Kidney (tissue), 14 donors: Measurements from ENCODE around the gene APH1B. TPM values are rescaled to one million over a fixed set of nuclear protein-coding genes. Genes with fewer than 3 reads are reported as not detected.
"Not testable (repeated sequence)": the region's sequence is repeated elsewhere in the genome, so short reads cannot be mapped to it uniquely, and the experiment has no call there.

Experiments
- DNase-seq, 5 donors: peaks; one replicate each; pipeline ENCODE4 v3.0.0-alpha.2; 2013 to 2020
- FAIRE-seq: peaks from 2 replicates; lab custom pipeline; 2012; peaks lifted over from hg19 to GRCh38; lab: Jason Lieb, UNC
- H3K27ac ChIP-seq, 2 donors: one replicate each; pipeline ENCODE4 v1.7.0; 2013; ENCODE audit warnings: low read depth in 2 of 2, low read length in 2 of 2, inconsistent platforms in 1 of 2
- H3K27me3 ChIP-seq: one replicate; pipeline ENCODE4 v1.7.1; 2013; ENCODE audit warnings: low read length, inconsistent platforms; ENCODE audit not compliant: control insufficient read depth, insufficient read depth
- H3K36me3 ChIP-seq, 3 donors: one replicate each; pipeline versions ENCODE4 v1.7.0 to v1.7.1; 2013; ENCODE audit warnings: low read length in 3 of 3, control low read depth in 1 of 3, inconsistent platforms in 1 of 3; ENCODE audit not compliant: insufficient read depth in 3 of 3, control insufficient read depth in 2 of 3
- H3K4me1 ChIP-seq, 3 donors: one replicate each; pipeline versions ENCODE4 v1.7.0 to v1.7.1; 2013; ENCODE audit warnings: low read length in 3 of 3, inconsistent platforms in 1 of 3, low read depth in 1 of 3; ENCODE audit not compliant: control insufficient read depth in 2 of 3, insufficient read depth in 2 of 3
- H3K4me3 ChIP-seq, 3 donors: one replicate each; pipeline versions ENCODE4 v1.7.0 to v1.8.1; 2013; ENCODE audit warnings: low read length in 3 of 3, control low read depth in 1 of 3, inconsistent platforms in 1 of 3
- H3K9ac ChIP-seq, 3 donors: one replicate each; pipeline versions ENCODE4 v1.7.0 to v1.7.1; 2013; ENCODE audit warnings: low read length in 3 of 3, control low read depth in 1 of 3, inconsistent platforms in 1 of 3
- H3K9me3 ChIP-seq, 3 donors: one replicate each; pipeline versions ENCODE4 v1.7.0 to v1.7.1; 2013; ENCODE audit warnings: low read length in 3 of 3, control low read depth in 1 of 3, inconsistent platforms in 1 of 3; ENCODE audit not compliant: control insufficient read depth in 2 of 3, insufficient read depth in 1 of 3
- intact Hi-C: fragments of 100-400 bp; cut with DNase I; formaldehyde crosslinking; loops from one replicate; pipeline ENCODE4 v1.11.1; 2022
- polyA plus RNA-seq: library from polyadenylated mRNA; stranded (reverse); fragments of 350-450 nt; fragmentation: Illumina TruSeq; extraction: RNeasy Lipid Tissue Mini Kit (QIAGEN cat#74804); gene quantifications from one replicate; pipeline ENCODE4 v1.2.3, GENCODE V29; 2014; ENCODE audit warnings: low read depth, low replicate concordance; ENCODE audit not compliant: insufficient read depth
- total RNA-seq: library from RNA; stranded (reverse); fragmentation: NEBNext Ultra II Directional; extraction: Animal tissue kit (Norgen Biotek cat#: 25700); gene quantifications from one replicate; pipeline ENCODE4 v1.2.1, GENCODE V29; 2021
- TF ChIP-seq, protein P1 (sequence below): IDR thresholded peaks from 3 replicates; pipeline ENCODE4 v1.5.1; 2012; ENCODE audit warnings: mild to moderate bottlenecking, moderate library complexity, borderline replicate concordance; ENCODE audit not compliant: insufficient read depth; ENCODE audit errors: extremely low read depth
- donor health status: control.
- donor health status: control.
- donor health status: control.
- donor health status: control.
- donor health status: control.
- donor health status: DM: yes; HTN: yes; CAD: no.
- donor health status: Normal renal cell carcinoma (clear cell type).

APH1B gene
- total and polyA plus RNA-seq, 2 donors from 2014 or later, result 12.3 to 22.4 TPM

DNA sequence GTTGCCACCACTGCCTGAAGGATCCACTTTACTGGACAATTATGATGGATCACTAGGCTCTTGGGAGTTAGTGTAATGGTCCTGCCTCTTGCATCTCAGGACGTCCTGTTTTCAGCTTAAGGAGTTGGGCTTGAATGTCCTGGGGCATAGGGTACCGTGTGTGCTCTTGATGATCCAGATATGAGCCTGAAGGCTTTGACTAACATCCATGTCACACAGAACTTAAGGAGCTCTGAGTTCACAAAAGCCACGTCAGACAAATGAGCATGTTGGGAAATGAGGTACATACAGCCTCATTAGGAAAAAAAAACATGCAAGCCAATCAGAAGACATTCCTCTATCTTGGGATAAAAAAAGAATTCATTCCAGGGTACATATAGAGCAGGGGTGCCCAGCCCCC, 63.5 kb downstream of the APH1B start:
- H3K27me3 ChIP-seq, result no peaks in the 10 kb centered on the region
- no peaks in the 10 kb centered on the region for H3K9me3 ChIP-seq
- peaks cover 0 to 12% (median 6%) of the 10 kb centered on the region in 3 donors for H3K4me1 ChIP-seq
- no peak overlapping the region for H3K9ac ChIP-seq
- no peak overlapping the region for H3K4me3 ChIP-seq
- FAIRE-seq, result no peak
- intact Hi-C loops, result no loop called here
- TF ChIP-seq, protein P1, sequence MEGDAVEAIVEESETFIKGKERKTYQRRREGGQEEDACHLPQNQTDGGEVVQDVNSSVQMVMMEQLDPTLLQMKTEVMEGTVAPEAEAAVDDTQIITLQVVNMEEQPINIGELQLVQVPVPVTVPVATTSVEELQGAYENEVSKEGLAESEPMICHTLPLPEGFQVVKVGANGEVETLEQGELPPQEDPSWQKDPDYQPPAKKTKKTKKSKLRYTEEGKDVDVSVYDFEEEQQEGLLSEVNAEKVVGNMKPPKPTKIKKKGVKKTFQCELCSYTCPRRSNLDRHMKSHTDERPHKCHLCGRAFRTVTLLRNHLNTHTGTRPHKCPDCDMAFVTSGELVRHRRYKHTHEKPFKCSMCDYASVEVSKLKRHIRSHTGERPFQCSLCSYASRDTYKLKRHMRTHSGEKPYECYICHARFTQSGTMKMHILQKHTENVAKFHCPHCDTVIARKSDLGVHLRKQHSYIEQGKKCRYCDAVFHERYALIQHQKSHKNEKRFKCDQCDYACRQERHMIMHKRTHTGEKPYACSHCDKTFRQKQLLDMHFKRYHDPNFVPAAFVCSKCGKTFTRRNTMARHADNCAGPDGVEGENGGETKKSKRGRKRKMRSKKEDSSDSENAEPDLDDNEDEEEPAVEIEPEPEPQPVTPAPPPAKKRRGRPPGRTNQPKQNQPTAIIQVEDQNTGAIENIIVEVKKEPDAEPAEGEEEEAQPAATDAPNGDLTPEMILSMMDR, result no peak
- no peak overlapping the region for H3K27ac ChIP-seq
- DNase-seq, result no peak
- peaks cover 0 to 63% (median 16%) of the 10 kb centered on the region in 3 donors for H3K36me3 ChIP-seq

DNA sequence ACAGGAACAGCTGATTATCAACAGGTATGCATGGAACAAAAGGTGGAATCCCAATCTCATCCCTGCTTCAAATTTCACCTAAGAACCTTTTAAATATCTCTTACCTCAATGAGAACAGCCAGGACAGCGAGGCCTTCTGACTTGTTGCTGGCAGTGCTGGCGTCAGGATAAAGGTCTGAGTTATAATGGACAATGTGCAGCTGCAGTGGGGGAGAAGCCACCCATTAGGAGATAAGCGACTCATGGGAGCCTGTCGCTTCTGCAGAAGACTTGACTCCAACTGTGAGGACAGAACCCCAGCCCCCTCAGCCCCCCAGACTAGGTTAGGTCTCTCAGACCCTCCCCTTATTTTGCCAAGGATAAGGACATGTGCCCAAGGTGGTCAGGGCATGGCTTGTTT, 64.5 kb downstream of the APH1B start:
- intact Hi-C loops, result no loop called here
- no peak overlapping the region for H3K9ac ChIP-seq
- no peak overlapping the region for H3K27ac ChIP-seq
- H3K36me3 ChIP-seq, result peaks cover 0 to 56% (median 16%) of the 10 kb centered on the region in 3 donors
- no peak for FAIRE-seq
- no peaks in the 10 kb centered on the region for H3K27me3 ChIP-seq
- TF ChIP-seq, protein P1, result no peak
- peaks cover 0 to 12% (median 10%) of the 10 kb centered on the region in 3 donors for H3K4me1 ChIP-seq
- H3K4me3 ChIP-seq, result no peak overlapping the region
- DNase-seq, result no peak
- no peaks in the 10 kb centered on the region for H3K9me3 ChIP-seq

DNA sequence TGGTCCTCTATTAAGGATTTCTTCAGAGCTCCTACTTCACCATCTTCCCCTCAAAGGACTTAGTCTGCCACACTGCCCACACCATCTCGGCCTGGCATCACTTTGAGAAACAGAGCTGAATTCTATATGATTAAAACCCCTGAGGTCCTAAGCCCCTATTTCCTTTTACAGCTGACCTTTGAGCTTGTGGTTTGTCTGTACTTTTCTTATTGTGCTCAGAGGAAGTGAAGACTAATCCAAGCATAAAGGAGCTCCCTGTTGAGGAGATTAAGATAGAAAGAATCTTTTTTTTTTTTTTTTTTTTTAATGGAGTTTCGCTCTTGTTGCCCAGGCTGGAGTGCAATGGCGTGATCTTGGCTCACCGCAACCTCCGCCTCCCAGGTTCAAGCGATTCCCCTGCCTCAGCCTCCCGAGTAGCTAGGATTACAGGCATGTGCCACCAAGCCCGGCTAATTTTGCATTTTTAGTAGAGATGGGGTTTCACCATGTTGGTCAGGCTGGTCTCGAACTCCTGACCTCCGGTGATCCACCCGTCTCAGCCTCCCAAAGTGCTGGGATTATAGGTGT, 65.7 kb downstream of the APH1B start:
- FAIRE-seq, intact Hi-C loops, H3K9ac ChIP-seq, H3K27me3 ChIP-seq, H3K4me3 ChIP-seq, H3K9me3 ChIP-seq, H3K27ac ChIP-seq: not testable (repeated sequence)
- H3K36me3 ChIP-seq, result peaks cover 0 to 46% (median 14%) of the 10 kb centered on the region in 3 donors
- peaks cover 0 to 19% (median 16%) of the 10 kb centered on the region in 3 donors for H3K4me1 ChIP-seq
- DNase-seq, result peak in 1 of 5 donors; percentile 67

DNA sequence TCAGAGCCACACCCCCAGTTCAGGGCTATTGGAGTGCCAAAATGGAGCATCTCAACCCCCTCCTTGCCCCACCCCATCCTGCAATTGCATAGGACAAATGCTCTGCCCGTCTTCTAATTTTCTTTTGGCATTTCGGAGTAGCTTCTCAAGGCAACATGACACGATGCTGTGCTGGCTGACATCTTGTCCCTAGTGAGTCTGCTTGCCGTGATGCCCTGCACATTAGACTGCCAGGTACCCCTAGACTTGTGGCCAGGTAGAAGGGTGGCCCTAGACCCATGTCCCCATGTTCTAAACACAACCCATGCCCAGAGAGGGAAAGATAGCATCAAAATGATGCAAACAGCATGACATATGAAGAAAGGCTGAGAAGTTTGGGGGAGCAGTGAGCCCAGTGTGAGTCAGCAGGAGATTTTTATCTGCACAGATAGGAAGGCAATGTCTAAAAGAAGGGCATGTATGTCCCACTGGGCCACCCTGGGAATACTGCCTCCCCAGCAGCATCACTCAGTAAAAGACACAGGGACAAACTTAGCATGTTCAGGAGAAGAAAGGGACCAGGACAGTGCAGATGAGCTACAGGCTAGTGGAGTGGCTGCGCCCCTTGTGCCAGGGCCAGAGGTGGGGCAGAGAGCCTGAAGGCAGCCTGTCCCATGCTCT, 67.5 kb downstream of the APH1B start:
- Histone ChIP-seq H3K4me3 (no peak overlapping the region), H3K27me3 (no peaks in the 10 kb centered on the region), H3K9me3 (no peaks in the 10 kb centered on the region), H3K4me1 (peaks cover 0 to 30% (median 29%) of the 10 kb centered on the region in 3 donors), H3K27ac (peak overlapping the region in 1 of 2 donors; percentile 14), H3K9ac (no peak overlapping the region), H3K36me3 (peaks cover 0 to 39% (median 12%) of the 10 kb centered on the region in 3 donors)
- no peak for DNase-seq
- TF ChIP-seq, protein P1, result no peak
- intact Hi-C loops, result no loop called here
- FAIRE-seq, result no peak
